Skin of body (tissue), 2 donors: ENCODE data around the gene GUCY2C. TPM values are rescaled to one million over a fixed set of nuclear protein-coding genes. Genes with fewer than 3 reads are reported as not detected.

Experiments
- DNase-seq: peaks from one replicate; lab custom pipeline; 2025; lab: John Stamatoyannopoulos, UW
- total RNA-seq: library from RNA; depleted of rRNA; stranded (reverse); fragments of >200 nt; gene quantifications from one replicate; pipeline ENCODE4 v1.2.3, GENCODE V29; 2014

Gene GUCY2C
- total RNA-seq, 1 donor from 2014 or later, result 0.10 TPM

DNA sequence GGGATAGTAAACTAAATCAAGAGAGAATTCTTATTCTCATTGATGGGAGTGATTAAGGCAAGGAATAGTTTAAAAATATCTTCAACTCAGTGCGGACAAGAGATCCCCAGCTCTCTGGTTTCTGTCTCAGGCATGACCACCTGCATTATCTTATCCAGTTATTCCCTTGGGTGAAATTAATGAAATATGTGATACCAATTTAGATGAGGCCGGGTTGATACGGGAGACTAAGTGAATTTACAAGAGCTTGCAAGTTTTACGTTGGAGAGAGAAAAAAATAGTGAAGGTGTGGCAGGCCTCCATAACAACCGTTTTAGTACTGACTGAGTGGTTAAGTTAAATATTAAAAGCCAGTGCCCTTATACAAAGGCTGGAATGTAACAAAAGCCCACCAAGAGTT lies 67.6 kb downstream of the GUCY2C start:
- no peak for DNase-seq

GRCh38 chr12:14621826-14622225 lies 74.6 kb downstream of the GUCY2C start:
- DNase-seq, result no peak

GRCh38 chr12:14619741-14620501 lies 76.5 kb downstream of the GUCY2C start:
- no peak for DNase-seq

GRCh38 chr12:14618983-14619382 lies 77.4 kb downstream of the GUCY2C start:
- DNase-seq, result no peak

- no peak for DNase-seq
Measured at GRCh38 chr12:14614704-14615121, 81.7 kb downstream of the GUCY2C start.

GRCh38 chr12:14613718-14614117 lies 82.7 kb downstream of the GUCY2C start:
- DNase-seq, result no peak

DNA sequence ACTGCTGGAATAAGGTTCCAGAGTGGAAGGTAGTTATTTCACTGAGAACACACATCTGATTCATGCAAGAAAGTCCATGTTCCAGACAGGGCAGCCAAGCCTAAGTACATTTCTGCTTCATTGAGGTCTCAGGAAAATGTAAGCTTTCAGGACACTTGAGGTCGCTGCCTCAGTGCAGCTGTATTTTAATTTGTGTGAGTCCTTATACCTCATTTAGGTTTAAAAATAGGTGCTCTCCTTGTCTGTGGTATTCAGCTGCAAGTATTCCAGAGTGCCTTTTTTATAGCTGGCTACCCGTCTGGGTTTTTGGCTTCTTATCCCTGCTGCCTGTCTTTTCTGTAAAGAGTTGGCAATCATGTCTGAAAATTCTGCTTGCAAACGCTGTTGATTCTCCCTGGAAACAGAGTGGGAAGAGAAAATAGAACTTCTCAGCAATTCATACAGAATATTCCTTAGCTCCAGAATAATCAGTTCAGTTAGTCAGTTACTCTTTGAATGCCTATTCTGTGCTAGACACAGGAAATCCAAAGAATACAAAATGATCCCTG lies 83.4 kb downstream of the GUCY2C start:
- DNase-seq, result no peak

- no peak for DNase-seq
Measured at GRCh38 chr12:14612250-14612649, 84.1 kb downstream of the GUCY2C start.

- DNase-seq, result no peak
Measured at GRCh38 chr12:14611640-14612203, 84.7 kb downstream of the GUCY2C start.

- DNase-seq, result no peak
Measured at GRCh38 chr12:14607568-14607967, 88.8 kb downstream of the GUCY2C start.

DNA sequence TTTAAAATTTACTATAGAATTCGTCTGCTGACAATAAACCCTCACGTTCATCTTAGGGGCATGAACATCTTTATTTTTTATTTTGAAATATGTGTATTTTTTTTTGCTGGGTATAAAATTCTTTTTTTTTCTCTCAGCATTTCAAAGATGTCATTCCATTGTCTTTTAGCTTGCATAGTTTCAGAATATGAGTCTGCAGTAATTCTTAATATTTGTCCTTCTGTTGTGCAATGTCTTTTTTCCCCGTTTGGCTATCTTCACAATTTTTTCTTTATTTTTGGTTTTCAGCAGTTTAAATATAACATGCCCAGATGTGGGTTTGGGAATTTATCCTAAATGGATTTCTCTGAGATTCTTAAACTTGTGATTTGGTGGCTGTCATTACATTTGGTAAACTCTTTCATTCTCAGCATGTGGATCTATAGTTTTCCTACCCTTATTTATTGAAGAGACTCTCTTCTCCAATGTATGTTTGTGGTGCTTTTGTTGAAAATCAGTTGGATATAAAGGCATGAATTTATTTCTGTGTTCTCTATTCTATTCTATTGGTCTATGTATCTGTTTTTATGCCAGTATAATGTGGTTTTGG lies 90.9 kb downstream of the GUCY2C start:
- no peak for DNase-seq

- DNase-seq, result no peak
Measured at GRCh38 chr12:14601692-14602478, 94.5 kb downstream of the GUCY2C start.

- DNase-seq, result no peak
Measured at GRCh38 chr12:14597480-14597879, 98.9 kb downstream of the GUCY2C start.

DNA sequence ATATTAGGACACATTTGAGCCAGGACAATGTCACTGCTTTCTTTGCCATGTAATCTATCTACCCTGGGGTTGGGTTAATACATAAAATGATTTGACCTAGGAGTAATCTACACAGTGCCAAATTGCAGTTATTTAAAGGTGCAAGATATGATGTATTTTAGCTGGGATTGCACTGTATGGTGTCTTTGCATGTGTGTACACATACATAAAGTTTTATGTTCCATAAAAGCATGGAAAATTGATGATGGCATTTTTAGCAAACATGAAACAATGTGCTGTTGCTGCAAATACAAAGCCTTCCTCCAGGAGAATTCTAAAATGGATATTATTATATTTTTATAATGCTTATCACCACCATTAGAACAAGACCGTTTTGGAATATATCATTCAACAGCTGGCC lies 104.7 kb downstream of the GUCY2C start:
- no peak for DNase-seq

GRCh38 chr12:14589169-14590004 lies 107.0 kb downstream of the GUCY2C start:
- DNase-seq, result no peak

GRCh38 chr12:14588571-14588970 lies 107.8 kb downstream of the GUCY2C start:
- no peak for DNase-seq

GRCh38 chr12:14578646-14579045 lies 117.8 kb downstream of the GUCY2C start:
- DNase-seq, result no peak

DNA sequence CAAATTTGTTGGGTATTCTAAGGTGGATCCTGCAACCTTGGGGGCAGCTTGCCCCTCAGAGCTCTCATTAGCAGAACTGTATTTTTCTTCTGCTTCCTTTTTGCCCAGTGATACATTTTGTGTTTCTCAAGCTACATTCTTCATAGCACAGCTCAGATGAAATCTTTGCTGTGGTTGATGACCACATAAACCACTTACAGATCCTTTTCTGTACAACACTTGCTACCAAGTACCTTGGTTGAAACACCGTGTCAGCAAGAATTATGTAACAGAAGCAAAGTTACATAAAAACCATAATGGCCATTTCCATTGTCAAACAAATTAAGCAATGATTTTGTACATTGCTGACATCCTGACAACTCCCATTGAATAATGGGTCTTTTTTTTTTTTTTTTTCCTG lies 119.1 kb downstream of the GUCY2C start:
- no peak for DNase-seq

DNA sequence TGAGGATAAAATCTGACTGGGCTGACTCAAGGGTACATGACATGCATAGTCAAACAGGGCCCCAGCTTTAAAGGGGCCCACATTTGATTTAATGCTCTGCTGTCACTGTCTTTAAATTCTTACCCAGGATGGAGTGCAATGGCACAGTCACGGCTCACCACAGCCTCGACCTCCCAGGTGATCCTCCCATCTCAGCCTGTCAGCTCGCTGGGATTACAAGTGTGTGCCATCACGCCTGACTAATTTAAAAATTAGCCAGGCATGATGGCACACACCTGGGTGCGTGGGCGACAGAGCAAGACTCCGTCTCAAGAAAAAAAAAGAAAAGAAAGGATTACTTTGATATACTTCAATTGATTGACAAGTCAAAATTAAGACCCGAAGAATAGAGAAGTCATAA lies 119.5 kb downstream of the GUCY2C start:
- DNase-seq, result no peak

- no peak for DNase-seq
Measured at GRCh38 chr12:14575585-14575984, 120.8 kb downstream of the GUCY2C start.

GRCh38 chr12:14573118-14573517 lies 123.3 kb downstream of the GUCY2C start:
- no peak for DNase-seq
